Measurements from ENCODE around the gene TSPAN9. TPM values are rescaled to one million over a fixed set of nuclear protein-coding genes. Genes with fewer than 3 reads are reported as not detected.

TSPAN9 gene
- polyA plus RNA-seq, 3 donors = 0.15 to 0.34 (median 0.25) TPM

DNA sequence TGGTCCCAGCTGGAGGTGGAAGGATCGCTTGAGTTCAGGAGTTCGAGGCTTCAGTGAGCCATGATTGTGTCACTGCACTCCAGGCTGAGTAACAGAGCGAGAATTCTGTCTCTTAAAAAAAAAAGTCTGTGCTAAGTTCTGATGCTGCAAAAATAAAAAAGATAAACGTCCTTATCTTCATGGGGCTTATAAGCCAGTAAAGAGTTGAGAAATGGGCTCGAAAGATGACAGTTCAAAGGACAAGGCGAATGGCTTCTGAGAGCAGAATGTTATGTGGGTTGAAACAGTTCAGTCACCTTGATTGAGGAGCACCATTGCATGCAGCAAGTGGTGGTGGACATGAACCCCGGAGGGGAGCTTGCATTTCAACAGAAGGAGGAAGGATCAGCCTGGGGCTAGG lies 4.7 kb downstream of the TSPAN9 start:
- 75% methylated on average over 5 of the region's 7 CpGs for WGBS (ENCODE audit: insufficient coverage)
- Histone ChIP-seq H3K9ac (ENCODE audit: insufficient read depth, low read length, poor library complexity, severe bottlenecking) (no peak overlapping the region), H2AFZ (ENCODE audit: insufficient read depth, low read depth, low read length, poor library complexity, severe bottlenecking) (no peak overlapping the region), H3K9me3 (replicated peaks in 1 of 2; ENCODE audit: control insufficient read depth in 1 of 2, insufficient read depth in 1 of 2, low read length in 2 of 2) (peaks cover 0 to 9% of the 10 kb centered on the region in 2 donors), H3K36me3 (replicated peaks in 1 of 2; ENCODE audit: control insufficient read depth in 1 of 2, insufficient read depth in 2 of 2, low read length in 2 of 2) (no peaks in the 10 kb centered on the region), H3K27ac (ENCODE audit: low read depth in 1 of 2, low read length in 2 of 2) (no peak overlapping the region), H3K27me3 (ENCODE audit: control insufficient read depth in 2 of 2, insufficient read depth in 2 of 2, low read length in 2 of 2) (peaks cover 11 to 19% of the 10 kb centered on the region in 2 donors), H4K20me1 (ENCODE audit: insufficient read depth, low read length) (no peaks in the 10 kb centered on the region), H3K4me2 (replicated peaks; ENCODE audit: extremely low read depth, low read length, poor library complexity, severe bottlenecking) (no peak overlapping the region), H3K4me3 (replicated peaks in 1 of 3; ENCODE audit: low read depth in 2 of 3, low read length in 3 of 3) (no peak overlapping the region), H3K79me2 (ENCODE audit: insufficient read depth, low read length) (no peaks in the 10 kb centered on the region), H3K4me1 (ENCODE audit: control insufficient read depth in 1 of 2, insufficient read depth in 2 of 2, low read length in 2 of 2) (peaks cover 5 to 8% of the 10 kb centered on the region in 2 donors)
- TF ChIP-seq CTCF (IDR thresholded peaks at IDR 0.05) = no peak
- peaks cover 0 to 3% of the 10 kb centered on the region in 2 donors for H3K36me3 Mint-ChIP-seq
- peaks cover 18 to 58% (median 39%) of the 10 kb centered on the region in 3 donors for H3K27me3 Mint-ChIP-seq (ENCODE audit: low read depth in 3 of 3)
- H3K4me1 Mint-ChIP-seq = peaks cover 4% of the 10 kb centered on the region
- no peak overlapping the region for H3K4me3 Mint-ChIP-seq
- intact Hi-C loops (cut with micrococcal nuclease) = no loop called here
- no peak overlapping the region for H3K27ac Mint-ChIP-seq
- DNase-seq = no peak
- peaks cover 0 to 6% (median 0%) of the 10 kb centered on the region in 7 donors for H3K9me3 Mint-ChIP-seq

DNA sequence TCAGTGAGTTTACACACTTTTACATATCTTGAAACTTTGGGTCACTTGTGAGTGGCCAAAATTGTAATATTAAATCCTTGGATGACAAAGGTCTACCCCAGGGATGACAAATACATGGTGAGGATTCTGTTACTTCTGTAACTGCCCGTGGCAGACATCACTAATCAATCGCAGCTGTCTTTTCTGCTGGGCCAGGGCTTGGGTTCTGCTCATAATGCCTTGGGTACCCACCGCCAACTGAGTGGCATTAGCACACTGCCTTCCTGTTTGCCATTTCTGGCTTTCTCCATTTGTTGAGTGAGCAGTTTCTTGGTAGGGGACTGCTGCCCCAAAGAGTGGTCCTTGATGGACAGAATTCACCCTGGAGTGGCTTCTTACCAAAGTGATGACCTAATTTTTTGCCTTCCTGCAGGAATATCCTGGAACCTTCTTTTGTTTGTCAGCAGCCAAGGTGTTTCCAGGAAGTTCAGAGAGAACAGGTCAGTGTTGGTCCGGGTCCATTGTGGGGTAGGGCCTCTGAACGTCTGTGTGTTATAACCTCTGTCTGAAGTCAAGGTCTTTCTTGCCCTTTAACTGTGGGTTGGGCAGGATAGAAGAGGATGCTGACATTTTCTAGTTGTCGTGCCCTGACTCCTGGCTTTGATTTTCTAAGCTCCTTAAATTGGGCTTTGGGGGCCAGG lies 6.2 kb downstream of the TSPAN9 start:
- WGBS (ENCODE audit: insufficient coverage) = 83% methylated on average over 5 of the region's 6 CpGs
- Mint-ChIP-seq H3K36me3 (peaks cover 0 to under 1% of the 10 kb centered on the region in 2 donors), H3K27ac (no peak overlapping the region)

More for the DNA sequence above, 6.2 kb downstream of the TSPAN9 start:
- peaks cover 0 to 1% of the 10 kb centered on the region in 2 donors for H3K9me3 ChIP-seq (replicated peaks in 1 of 2; ENCODE audit: control insufficient read depth in 1 of 2, insufficient read depth in 1 of 2, low read length in 2 of 2)
- H3K4me3 Mint-ChIP-seq = no peak overlapping the region
- peaks cover 11 to 47% (median 31%) of the 10 kb centered on the region in 3 donors for H3K27me3 Mint-ChIP-seq (ENCODE audit: low read depth in 3 of 3)
- H3K4me3 ChIP-seq (replicated peaks in 1 of 3; ENCODE audit: low read depth in 2 of 3, low read length in 3 of 3) = no peak overlapping the region
- H3K4me1 Mint-ChIP-seq = no peaks in the 10 kb centered on the region
- no peaks in the 10 kb centered on the region for H3K4me1 ChIP-seq (ENCODE audit: control insufficient read depth in 1 of 2, insufficient read depth in 2 of 2, low read length in 2 of 2)
- H3K4me2 ChIP-seq (replicated peaks; ENCODE audit: extremely low read depth, low read length, poor library complexity, severe bottlenecking) = no peak overlapping the region
- H3K27me3 ChIP-seq (ENCODE audit: control insufficient read depth in 2 of 2, insufficient read depth in 2 of 2, low read length in 2 of 2) = peaks cover 2 to 9% of the 10 kb centered on the region in 2 donors
- intact Hi-C loops (cut with micrococcal nuclease) = no loop called here
- H3K36me3 ChIP-seq (replicated peaks in 1 of 2; ENCODE audit: control insufficient read depth in 1 of 2, insufficient read depth in 2 of 2, low read length in 2 of 2) = no peaks in the 10 kb centered on the region
- H3K79me2 ChIP-seq (ENCODE audit: insufficient read depth, low read length) = no peaks in the 10 kb centered on the region
- H4K20me1 ChIP-seq (ENCODE audit: insufficient read depth, low read length) = no peaks in the 10 kb centered on the region
- no peak for TF ChIP-seq CTCF (IDR thresholded peaks at IDR 0.05)
- DNase-seq = no peak
- H3K9ac ChIP-seq (ENCODE audit: insufficient read depth, low read length, poor library complexity, severe bottlenecking) = no peak overlapping the region
- no peak overlapping the region for H3K27ac ChIP-seq (ENCODE audit: low read depth in 1 of 2, low read length in 2 of 2)
- peaks cover 0 to 4% (median 0%) of the 10 kb centered on the region in 7 donors for H3K9me3 Mint-ChIP-seq
- H2AFZ ChIP-seq (ENCODE audit: insufficient read depth, low read depth, low read length, poor library complexity, severe bottlenecking) = no peak overlapping the region
